NCI-H1694 treated with DMSO at 0.1 percent for 48 hours (cell line): Measurements from ENCODE around the gene DLG2.
A peak's percentile ranks its signal among the peaks of the same experiment; 100 is the strongest.

ENCODE experiments used
- DNase-seq: peaks from one replicate; lab custom pipeline; 2025; lab: John Stamatoyannopoulos, UW

Gene DLG2

GRCh38 chr11:83528225-83528624, 2098.9 kb downstream of the DLG2 start:
- no peak for DNase-seq

GRCh38 chr11:83523676-83524075, 2103.5 kb downstream of the DLG2 start:
- no peak for DNase-seq

- no peak for DNase-seq
Measured at GRCh38 chr11:83522911-83523310, 2104.2 kb downstream of the DLG2 start.

- DNase-seq: peak; percentile 20
Measured at GRCh38 chr11:83521647-83522596, 2105.2 kb downstream of the DLG2 start.

GRCh38 chr11:83520849-83521248, 2106.3 kb downstream of the DLG2 start:
- DNase-seq: no peak

- DNase-seq: no peak
Measured at GRCh38 chr11:83511646-83512045, 2115.5 kb downstream of the DLG2 start.

GRCh38 chr11:83510530-83511460, 2116.3 kb downstream of the DLG2 start:
- DNase-seq: no peak

GRCh38 chr11:83508804-83509203, 2118.3 kb downstream of the DLG2 start:
- peak; percentile 27 for DNase-seq

- DNase-seq: no peak
Measured at GRCh38 chr11:83502041-83502440, 2125.1 kb downstream of the DLG2 start.

- DNase-seq: no peak
Measured at GRCh38 chr11:83493917-83494316, 2133.2 kb downstream of the DLG2 start.

- DNase-seq: no peak
Measured at GRCh38 chr11:83493034-83493433, 2134.1 kb downstream of the DLG2 start.

- no peak for DNase-seq
Measured at GRCh38 chr11:83483808-83484207, 2143.3 kb downstream of the DLG2 start.

GRCh38 chr11:83480811-83481210, 2146.3 kb downstream of the DLG2 start:
- no peak for DNase-seq

GRCh38 chr11:83480251-83480650, 2146.9 kb downstream of the DLG2 start:
- DNase-seq: no peak

- no peak for DNase-seq
Measured at GRCh38 chr11:83477772-83478171, 2149.4 kb downstream of the DLG2 start.

GRCh38 chr11:83475760-83476159, 2151.4 kb downstream of the DLG2 start:
- DNase-seq: no peak

GRCh38 chr11:83473743-83474142, 2153.4 kb downstream of the DLG2 start:
- no peak for DNase-seq

- no peak for DNase-seq
Measured at GRCh38 chr11:83472806-83473205, 2154.3 kb downstream of the DLG2 start.

- no peak for DNase-seq
Measured at GRCh38 chr11:83471831-83472727, 2155.1 kb downstream of the DLG2 start.

GRCh38 chr11:83467837-83468236, 2159.3 kb downstream of the DLG2 start:
- DNase-seq: no peak

GRCh38 chr11:83464160-83464944, 2162.8 kb downstream of the DLG2 start:
- DNase-seq: peak; percentile 87
